Erythroblast (primary cell): ENCODE data around the gene ZMIZ1.

Experiments
- DNase-seq, 2 experiments: peaks; one replicate each; lab custom pipeline; 2025; lab: John Stamatoyannopoulos, UW
- GATA1 ChIP-seq: IDR thresholded peaks from 2 replicates; pipeline ENCODE4 v1.6.1; 2011; ENCODE audit warnings: low read depth, mild to moderate bottlenecking, control low read depth, low read length, moderate library complexity
- POLR2A ChIP-seq: IDR thresholded peaks from 2 replicates; pipeline ENCODE4 v1.6.1; 2011; ENCODE audit warnings: mild to moderate bottlenecking, low read length

The ZMIZ1 gene

DNA sequence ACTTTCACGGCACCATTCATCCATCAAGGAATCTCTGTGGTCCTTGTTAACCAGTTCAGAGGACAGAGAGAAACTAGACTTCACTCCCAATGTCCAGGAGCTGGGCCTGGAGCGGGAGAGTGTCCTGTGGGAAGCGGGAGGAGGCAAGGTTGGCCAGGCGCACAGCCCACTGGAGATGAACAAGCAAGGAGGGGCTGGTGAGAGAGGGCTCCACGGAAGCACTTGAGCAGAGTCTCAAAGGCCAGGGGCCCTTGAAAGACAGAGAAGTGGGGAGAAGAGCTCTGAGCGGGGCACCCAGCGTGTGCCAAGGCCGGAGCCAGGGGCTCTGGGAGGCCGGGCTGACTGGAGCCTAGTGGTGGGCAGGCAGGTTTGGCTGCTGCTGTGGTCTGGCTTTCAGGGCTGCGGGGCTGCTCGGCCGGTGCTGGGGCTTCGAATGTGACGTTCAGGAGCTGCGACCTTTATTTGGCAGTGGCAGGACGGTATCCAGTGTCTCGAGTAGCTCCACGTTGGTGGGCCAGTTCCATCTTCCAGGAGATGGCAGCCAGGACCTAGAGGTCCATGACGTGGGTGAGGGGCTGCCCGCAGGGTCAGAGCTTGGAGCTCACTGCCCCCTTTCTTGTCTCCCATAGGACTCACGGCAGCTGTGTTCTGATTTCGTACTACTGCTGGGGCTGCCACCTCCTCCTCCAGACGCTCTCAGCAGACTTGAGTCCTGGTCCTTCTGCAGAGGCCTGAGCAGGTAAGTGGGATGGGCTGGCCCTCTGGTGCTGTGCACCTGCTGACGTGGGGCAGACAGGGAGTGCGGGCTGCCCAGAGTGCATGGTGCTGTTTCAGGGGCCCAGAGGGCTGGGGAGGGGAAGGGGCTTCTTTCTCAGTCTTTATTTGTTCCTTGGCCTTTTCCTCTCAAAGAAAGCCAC is 49.8 kb downstream of the ZMIZ1 start:
- TF ChIP-seq GATA1 (no peak), POLR2A (no peak)
- DNase-seq: no peak

- TF ChIP-seq POLR2A (no peak), GATA1 (no peak)
- DNase-seq: no peak
Measured at GRCh38 chr10:79119306-79119705, 50.5 kb downstream of the ZMIZ1 start.

DNA sequence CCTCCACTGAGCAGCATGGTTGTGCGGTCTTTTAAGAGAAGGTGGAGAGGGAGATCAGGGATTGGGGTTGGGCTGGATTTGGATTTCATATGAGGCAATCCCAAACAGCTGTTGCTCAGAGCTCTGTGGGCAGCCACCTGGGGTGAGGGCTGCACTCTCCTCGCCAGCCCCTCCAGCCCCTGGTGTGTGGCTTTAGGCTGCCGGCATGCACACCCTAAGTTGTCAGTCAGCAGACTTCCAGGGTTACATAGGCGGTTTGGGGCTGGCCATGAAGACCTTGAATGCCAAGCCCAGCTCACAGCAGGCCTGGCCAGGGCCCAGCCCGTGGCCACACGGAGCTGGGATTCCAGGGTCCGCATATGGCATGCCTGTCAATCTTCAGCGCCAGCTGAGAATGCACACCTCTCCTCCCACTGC is 54.8 kb downstream of the ZMIZ1 start:
- TF ChIP-seq POLR2A (no peak), GATA1 (no peak)
- no peak for DNase-seq

DNA sequence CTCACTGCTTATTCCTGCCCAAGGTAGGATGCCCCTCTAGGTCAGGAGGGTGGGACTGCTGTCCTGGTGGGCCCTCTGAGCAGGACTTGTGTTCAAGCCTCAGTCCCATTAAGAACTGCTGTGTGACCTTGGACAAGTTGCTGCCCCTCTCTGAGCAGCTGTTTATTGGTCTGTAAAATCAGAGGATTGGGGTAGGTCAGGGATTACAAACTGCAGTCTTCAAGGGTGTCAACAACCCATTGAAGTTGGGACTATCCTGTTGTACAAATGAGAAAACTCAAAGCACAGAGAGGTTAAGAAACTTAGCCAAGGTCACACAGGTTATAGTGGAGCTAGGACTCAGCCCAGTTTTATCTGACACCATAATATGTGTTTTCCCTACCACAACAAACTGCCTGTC is 55.3 kb downstream of the ZMIZ1 start:
- TF ChIP-seq POLR2A: no peak
- TF ChIP-seq GATA1: no peak
- DNase-seq: no peak

GRCh38 chr10:79125092-79125491 is 56.3 kb downstream of the ZMIZ1 start:
- TF ChIP-seq GATA1 (no peak), POLR2A (no peak)
- no peak for DNase-seq

- DNase-seq: no peak
- no peak for TF ChIP-seq POLR2A
- no peak for TF ChIP-seq GATA1
Measured at GRCh38 chr10:79126351-79127080, 57.8 kb downstream of the ZMIZ1 start.

DNA sequence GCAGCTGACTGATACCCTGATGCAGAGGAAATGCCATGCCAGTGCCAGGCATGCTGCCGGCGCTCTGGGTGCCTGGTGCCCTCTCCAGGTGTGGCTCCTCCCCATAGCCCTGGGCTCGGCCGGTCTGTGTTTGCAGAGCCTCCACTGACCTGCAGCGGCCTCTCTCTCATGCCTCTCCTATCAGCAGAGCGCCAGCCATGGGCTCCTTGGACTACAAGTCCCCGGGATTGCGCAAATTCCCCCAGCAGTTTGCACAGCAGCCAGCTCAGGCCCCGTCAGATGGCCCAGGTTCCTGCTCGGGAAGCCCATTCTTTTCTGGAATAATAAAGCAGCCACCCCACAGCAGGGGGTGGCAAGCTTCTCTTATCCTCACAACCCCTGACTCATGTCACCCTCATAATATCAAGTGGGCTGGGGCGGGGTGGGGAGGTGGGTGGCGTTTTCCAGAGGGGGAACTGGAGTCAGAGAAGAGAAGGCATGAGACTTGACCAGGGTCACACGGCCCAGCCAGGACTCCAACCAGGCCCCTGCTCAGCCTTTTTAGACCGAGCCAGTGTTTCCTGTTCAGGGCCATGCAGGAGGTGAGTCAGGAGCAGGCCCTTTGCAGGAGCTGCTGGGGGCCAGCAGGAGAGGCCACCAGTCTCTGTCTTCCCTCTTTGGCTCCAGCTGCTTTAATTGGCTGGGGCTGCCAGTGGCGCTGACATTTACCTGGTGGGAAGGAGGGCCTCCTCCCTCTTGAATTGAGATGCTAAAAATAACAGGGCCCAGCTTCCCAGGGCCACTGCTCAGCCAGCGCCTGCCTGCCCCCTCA is 58.6 kb downstream of the ZMIZ1 start:
- TF ChIP-seq GATA1 (no peak), POLR2A (no peak)
- peak; percentile 9 to 10 for DNase-seq

GRCh38 chr10:79128241-79128922 is 59.6 kb downstream of the ZMIZ1 start:
- TF ChIP-seq POLR2A: no peak
- no peak for TF ChIP-seq GATA1

DNA sequence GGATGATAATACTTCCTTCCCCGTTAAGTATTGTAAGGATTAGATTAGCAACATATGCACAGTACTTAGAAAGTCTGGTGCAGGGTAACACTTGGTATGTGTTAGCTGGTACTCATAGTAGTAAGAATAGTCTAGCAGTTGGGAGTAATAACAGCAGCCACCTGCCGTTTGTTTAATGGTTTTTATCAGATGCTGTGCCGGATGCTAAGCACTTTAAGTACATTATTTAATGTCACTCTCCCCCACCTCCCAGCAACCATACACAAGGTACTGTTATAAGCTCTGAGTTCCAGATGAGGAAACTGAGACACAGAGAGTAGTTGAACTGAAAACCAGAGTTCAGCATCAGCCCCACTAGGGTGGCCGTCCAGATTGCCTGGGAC is 60.1 kb downstream of the ZMIZ1 start:
- TF ChIP-seq GATA1: no peak
- no peak for TF ChIP-seq POLR2A
- no peak for DNase-seq

More at GRCh38 chr10:79128241-79128922, 59.6 kb downstream of the ZMIZ1 start:
- no peak for DNase-seq

DNA sequence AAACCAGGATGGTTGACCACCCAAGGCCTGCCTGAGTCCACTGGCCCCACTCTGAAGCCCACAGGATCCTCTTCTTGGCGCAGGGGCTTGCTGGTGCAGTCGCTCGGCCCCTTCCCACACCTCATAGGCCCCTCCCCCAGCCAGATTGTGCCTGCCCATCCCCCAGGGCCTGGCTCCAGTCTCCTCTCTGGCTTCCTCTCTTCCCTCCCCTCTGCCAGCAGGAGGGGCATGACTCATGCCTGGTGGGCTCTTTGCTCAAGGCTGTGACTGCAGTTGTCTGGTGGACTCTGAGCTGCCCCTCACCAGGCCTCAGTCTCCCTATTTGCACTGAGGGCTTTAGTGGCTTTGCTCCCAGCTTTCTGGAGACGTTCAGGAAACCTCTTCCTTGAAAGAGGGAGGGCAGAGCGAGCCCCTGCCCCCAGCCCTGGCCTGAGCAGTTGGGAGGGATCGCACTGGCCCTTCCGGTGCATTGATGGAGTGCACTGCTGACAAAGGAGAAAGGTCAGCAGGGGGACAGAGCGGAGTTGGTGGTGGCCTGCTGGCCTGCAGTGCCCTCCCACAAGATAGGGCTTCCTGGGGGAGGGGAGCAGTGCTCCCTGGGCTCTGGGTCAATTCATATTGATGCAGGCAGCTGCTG is 60.7 kb downstream of the ZMIZ1 start:
- no peak for DNase-seq
- no peak for TF ChIP-seq POLR2A
- TF ChIP-seq GATA1: no peak

GRCh38 chr10:79130255-79130654 is 61.5 kb downstream of the ZMIZ1 start:
- no peak for DNase-seq
- TF ChIP-seq POLR2A: no peak
- TF ChIP-seq GATA1: no peak

- no peak for DNase-seq
- no peak for TF ChIP-seq GATA1
- TF ChIP-seq POLR2A: no peak
Measured at GRCh38 chr10:79130846-79131245, 62.1 kb downstream of the ZMIZ1 start.
